Small intestine (tissue), 7 donors: ENCODE measurements around the gene TACSTD2. TPM values are rescaled to one million over a fixed set of nuclear protein-coding genes. Genes with fewer than 3 reads are reported as not detected.
"Not testable (repeated sequence)": the region's sequence is repeated elsewhere in the genome, so short reads cannot be mapped to it uniquely, and the experiment has no call there.

Experiments used
- DNase-seq, 2 donors: peaks; one replicate each; pipeline versions ENCODE4 v3.0.0 to v3.0.0-alpha.2; 2013
- FAIRE-seq: peaks from 2 replicates; lab custom pipeline; 2012; peaks lifted over from hg19 to GRCh38; lab: Jason Lieb, UNC
- H3K27ac ChIP-seq, 3 donors: one replicate each; pipeline ENCODE4 v1.5.1; 2013; ENCODE audit warnings: low read length in 2 of 3, mild to moderate bottlenecking in 2 of 3, control low read depth in 1 of 3, inconsistent platforms in 1 of 3, low read depth in 1 of 3, moderate library complexity in 1 of 3
- H3K27me3 ChIP-seq, 3 donors: one replicate each; pipeline ENCODE4 v1.6.1; 2013; ENCODE audit warnings: low read length in 3 of 3, inconsistent platforms in 1 of 3; ENCODE audit not compliant: control insufficient read depth in 3 of 3, insufficient read depth in 3 of 3
- H3K36me3 ChIP-seq, 3 donors: one replicate each; pipeline ENCODE4 v1.6.1; 2013; ENCODE audit warnings: low read length in 3 of 3, inconsistent platforms in 1 of 3, low read depth in 1 of 3, mild to moderate bottlenecking in 1 of 3, moderate library complexity in 1 of 3; ENCODE audit not compliant: control insufficient read depth in 3 of 3, insufficient read depth in 2 of 3
- H3K4me1 ChIP-seq, 3 donors: one replicate each; pipeline ENCODE4 v1.6.1; 2013; ENCODE audit warnings: low read length in 2 of 3, inconsistent platforms in 1 of 3, low read depth in 1 of 3, mild to moderate bottlenecking in 1 of 3, moderate library complexity in 1 of 3; ENCODE audit not compliant: control insufficient read depth in 3 of 3, insufficient read depth in 2 of 3
- H3K4me3 ChIP-seq, 3 donors: one replicate each; pipeline ENCODE4 v1.5.1; 2013; ENCODE audit warnings: low read length in 3 of 3, control low read depth in 1 of 3, inconsistent platforms in 1 of 3, low read depth in 1 of 3, mild to moderate bottlenecking in 1 of 3, moderate library complexity in 1 of 3
- H3K9me3 ChIP-seq, 2 donors: one replicate each; pipeline ENCODE4 v1.6.1; 2013; ENCODE audit warnings: low read depth in 1 of 2, low read length in 1 of 2; ENCODE audit not compliant: control insufficient read depth in 2 of 2, insufficient read depth in 1 of 2
- WGBS, 3 donors: extraction: QIAGEN DNeasy Blood & Tissue Kit; methylation state at CpG; one replicate each; pipeline ENCODE4 v1.1.7; 2013; 5-methylcytosine and 5-hydroxymethylcytosine counted together
- polyA plus RNA-seq, 4 donors: library from polyadenylated mRNA; stranded (reverse) in 3 of 4; unstranded in 1 of 4; fragments of 200-250 nt in 3 of 4; fragments of 120-200 nt in 1 of 4; gene quantifications; one replicate each; pipeline versions ENCODE4 v1.2.1 to v1.2.3, GENCODE V29; 2013
- donor health status: healthy with polysubstance abuse.
- donor health status: control.
- donor health status: control.
- donor health status: Bipolar disorder and iron deficiency.
- donor health status: healthy.

Gene TACSTD2
- polyA plus RNA-seq, 4 donors = 0.89 to 4.9 (median 1.2) TPM

DNA sequence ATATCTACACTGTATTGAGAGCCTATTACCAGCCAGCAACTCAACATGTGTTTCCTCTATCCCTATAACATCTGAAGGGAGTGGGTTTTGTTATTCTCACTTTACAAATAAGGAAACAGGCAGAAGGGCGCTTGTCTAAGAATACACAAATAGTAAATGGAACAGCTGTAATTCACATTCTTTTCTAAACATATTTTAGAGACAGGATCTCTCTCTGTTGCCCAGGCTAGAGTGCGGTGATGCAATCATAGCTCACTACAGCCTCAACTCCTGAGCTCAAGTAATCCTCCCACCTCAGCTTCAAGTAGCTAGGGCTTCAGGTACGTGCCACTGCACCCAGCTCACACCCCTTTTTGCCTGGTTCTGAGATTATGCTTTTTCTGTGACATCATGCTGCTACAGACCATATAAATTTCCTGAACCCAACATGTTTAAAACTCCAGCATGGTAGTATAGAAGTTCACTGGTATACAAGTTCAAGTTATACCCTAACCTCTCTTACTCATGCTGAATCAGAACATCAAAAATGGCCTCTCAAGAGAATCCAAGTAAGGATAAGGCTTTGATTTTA is 8.6 kb upstream of the TACSTD2 start:
- 37 to 55% (median 51%) methylated on average over 3 of the region's 3 CpGs for WGBS, 3 donors
- peaks cover 0 to 3% (median 0%) of the 10 kb centered on the region in 3 donors for H3K4me1 ChIP-seq
- H3K27me3 ChIP-seq = no peaks in the 10 kb centered on the region
- no peak overlapping the region for H3K4me3 ChIP-seq
- H3K9me3 ChIP-seq = no peaks in the 10 kb centered on the region
- H3K36me3 ChIP-seq = no peaks in the 10 kb centered on the region
- FAIRE-seq (no peak), DNase-seq (no peak)
- no peak overlapping the region for H3K27ac ChIP-seq

DNA sequence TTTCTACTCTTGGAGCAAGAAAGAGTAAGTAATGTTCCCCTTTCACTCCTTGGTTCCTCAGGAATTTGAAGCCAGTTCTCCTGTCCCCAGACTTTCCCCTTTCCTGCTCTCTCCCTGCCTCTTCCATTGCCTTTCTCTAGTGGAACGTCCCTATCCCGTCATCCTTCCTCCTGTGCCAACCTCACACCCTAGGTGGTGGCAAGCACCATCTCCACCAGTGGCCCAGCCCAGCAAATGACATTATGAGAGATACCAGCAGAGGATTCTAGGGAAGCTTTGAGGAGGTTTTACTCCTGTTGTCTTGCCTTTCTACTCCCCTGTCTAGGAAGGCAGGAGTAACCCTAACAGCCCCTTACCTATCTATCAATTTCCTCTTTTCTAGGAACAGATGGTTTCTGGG is 8.1 kb upstream of the TACSTD2 start:
- no peak overlapping the region for H3K4me3 ChIP-seq
- 37 to 60% (median 40%) methylated on average over 2 of the region's 2 CpGs for WGBS, 3 donors
- H3K36me3 ChIP-seq = no peaks in the 10 kb centered on the region
- H3K27ac ChIP-seq = no peak overlapping the region
- peaks cover 0 to 3% (median 0%) of the 10 kb centered on the region in 3 donors for H3K4me1 ChIP-seq
- H3K9me3 ChIP-seq = no peaks in the 10 kb centered on the region
- FAIRE-seq (no peak), DNase-seq (no peak)
- H3K27me3 ChIP-seq = peaks cover 0 to under 1% (median 0%) of the 10 kb centered on the region in 3 donors

DNA sequence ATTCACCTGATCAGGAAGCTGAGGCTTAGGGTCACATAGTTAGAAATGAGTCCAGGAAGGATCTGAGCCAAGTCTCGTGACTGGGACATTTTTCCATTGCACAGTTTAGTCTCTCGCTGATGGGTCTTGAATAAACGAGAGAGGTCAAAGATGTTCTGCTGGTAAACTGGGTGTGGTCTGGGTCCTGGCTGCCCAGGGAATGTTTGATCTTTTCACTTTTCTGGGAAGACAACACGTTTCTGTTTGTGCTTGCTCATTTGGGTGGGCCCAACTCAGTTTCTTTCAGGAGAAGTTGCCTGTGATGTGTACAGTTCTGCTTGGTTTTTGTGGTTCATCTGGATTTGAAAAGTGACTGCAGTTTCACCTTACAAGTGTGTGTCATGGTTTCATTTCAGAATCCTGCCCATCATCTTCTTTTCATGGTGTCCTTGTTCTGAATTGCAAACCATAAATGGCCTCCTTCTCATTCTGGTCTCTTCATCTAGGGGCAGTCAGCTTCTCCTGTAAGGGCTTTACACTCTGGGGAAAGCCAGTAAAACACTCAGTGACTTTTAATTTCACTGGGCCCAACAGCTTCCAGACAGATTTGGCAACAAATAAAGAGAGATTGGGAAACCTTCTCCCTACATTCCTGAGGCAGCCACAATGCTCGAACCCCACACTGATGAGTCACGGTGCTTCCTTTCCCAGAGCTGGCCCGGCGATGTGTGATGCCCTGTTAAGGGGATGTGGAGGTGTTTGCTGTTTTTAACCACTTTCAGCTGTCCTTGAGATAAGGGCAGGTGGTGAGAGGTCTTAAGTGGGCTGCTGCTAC is 7.2 kb upstream of the TACSTD2 start:
- Histone ChIP-seq H3K27ac (peak overlapping the region in 1 of 3 donors; percentile 7), H3K27me3 (peaks cover 0 to 3% (median 0%) of the 10 kb centered on the region in 3 donors), H3K4me1 (peaks cover 0 to 3% (median 0%) of the 10 kb centered on the region in 3 donors), H3K36me3 (no peaks in the 10 kb centered on the region), H3K9me3 (no peaks in the 10 kb centered on the region), H3K4me3 (no peak overlapping the region)
- FAIRE-seq = no peak
- 21 to 28% (median 23%) methylated on average over 8 of the region's 8 CpGs for WGBS, 3 donors
- no peak for DNase-seq

DNA sequence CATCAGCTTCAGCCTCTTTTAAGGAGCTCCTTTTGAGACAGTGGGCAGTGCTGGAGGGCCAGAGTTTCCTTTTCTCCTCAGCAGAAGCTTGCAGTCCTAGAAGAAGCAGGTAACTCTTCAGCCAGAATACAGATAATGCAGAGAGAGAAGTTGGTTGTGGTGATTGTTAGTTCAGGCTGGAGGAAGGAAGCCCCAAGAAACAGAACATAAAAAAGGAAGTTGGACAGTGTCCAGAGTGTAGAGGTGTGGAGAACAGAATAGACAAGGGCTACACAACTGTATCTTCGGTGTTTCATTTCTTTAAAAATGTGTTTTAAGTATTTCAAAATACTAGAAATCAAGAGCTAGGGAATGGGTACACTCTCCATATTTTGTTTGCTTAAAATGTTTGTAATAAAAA is 6.4 kb upstream of the TACSTD2 start:
- 61 to 71% (median 67%) methylated on average over 1 of the region's 1 CpG for WGBS, 3 donors
- H3K27me3 ChIP-seq = peaks cover 0 to 3% (median 0%) of the 10 kb centered on the region in 3 donors
- no peaks in the 10 kb centered on the region for H3K9me3 ChIP-seq
- no peak for FAIRE-seq
- no peak for DNase-seq
- H3K4me3 ChIP-seq = no peak overlapping the region
- peaks cover 0 to 3% (median 0%) of the 10 kb centered on the region in 3 donors for H3K4me1 ChIP-seq
- H3K27ac ChIP-seq = no peak overlapping the region
- H3K36me3 ChIP-seq = no peaks in the 10 kb centered on the region

DNA sequence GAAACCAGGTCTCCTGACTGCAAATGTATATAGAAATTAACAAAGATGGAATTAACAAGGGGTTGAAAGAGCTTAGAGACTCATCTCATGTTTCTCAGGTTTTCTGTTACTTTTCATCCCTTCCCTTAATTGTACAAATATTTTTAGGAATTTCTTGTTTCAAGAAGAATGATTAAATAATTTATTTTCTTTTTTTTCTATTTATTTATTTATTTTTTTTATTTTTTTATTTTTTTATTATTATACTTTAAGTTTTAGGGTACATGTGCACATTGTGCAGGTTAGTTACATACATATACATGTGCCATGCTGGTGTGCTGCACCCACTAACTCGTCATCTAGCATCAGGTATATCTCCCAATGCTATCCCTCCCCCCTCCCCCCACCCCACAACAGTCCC is 5.1 kb upstream of the TACSTD2 start:
- FAIRE-seq, H3K9me3 ChIP-seq: not testable (repeated sequence)
- WGBS, 3 donors = 67 to 100% (median 86%) methylated on average over 1 of the region's 1 CpG

DNA sequence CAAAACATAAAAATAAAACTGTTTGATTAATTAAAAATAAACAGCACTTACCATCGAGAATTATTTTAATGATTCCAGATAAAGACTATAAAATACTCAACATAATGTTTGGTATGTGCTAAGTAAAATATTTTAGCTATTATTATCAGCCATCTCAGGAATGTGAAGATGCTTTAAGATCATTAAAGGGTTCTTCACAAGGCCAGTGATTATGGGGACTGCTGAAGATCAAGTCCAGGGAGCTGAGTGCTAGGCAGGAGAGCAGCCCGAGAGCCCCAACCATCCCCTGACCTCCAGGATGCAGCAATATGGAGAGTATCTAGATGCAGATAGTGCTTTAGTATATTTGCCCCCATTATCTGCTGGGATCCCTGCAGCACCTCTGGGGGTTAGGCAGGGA is 4.6 kb upstream of the TACSTD2 start:
- WGBS, 3 donors = 75 to 85% (median 79%) methylated on average over 2 of the region's 2 CpGs
- no peak overlapping the region for H3K27ac ChIP-seq
- DNase-seq (no peak), FAIRE-seq (no peak)
- no peaks in the 10 kb centered on the region for H3K9me3 ChIP-seq
- H3K36me3 ChIP-seq = no peaks in the 10 kb centered on the region
- H3K4me3 ChIP-seq = no peak overlapping the region
- peaks cover 0 to 10% (median 7%) of the 10 kb centered on the region in 3 donors for H3K27me3 ChIP-seq
- peaks cover 0 to 8% (median 0%) of the 10 kb centered on the region in 3 donors for H3K4me1 ChIP-seq

More for the DNA sequence above, 5.1 kb upstream of the TACSTD2 start:
- H3K27ac ChIP-seq, H3K27me3 ChIP-seq, H3K36me3 ChIP-seq, H3K4me3 ChIP-seq, DNase-seq, H3K4me1 ChIP-seq: not testable (repeated sequence)

DNA sequence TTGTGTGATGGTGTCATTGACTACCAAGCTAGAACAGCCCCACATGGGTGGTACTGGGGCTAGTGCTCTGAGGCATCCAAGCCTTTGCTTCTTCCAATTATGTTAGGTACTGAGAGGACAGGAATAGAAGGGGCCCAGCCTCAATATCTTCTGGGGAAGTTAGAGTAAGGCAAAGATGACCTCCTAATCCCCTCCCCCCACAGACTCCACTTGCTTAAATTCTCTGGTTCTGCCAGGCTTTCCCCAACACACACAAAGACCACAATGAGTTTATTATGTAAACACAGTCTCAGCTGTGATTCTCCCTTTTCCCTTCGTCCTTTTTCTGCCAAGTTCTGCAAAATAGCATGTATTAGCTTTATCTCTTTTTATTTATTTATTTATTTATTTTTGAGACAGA is 3.1 kb upstream of the TACSTD2 start:
- Histone ChIP-seq H3K27me3 (peaks cover 0 to 23% (median 19%) of the 10 kb centered on the region in 3 donors), H3K27ac (no peak overlapping the region), H3K4me1 (peaks cover 0 to 8% (median 0%) of the 10 kb centered on the region in 3 donors), H3K4me3 (no peak overlapping the region), H3K36me3 (no peaks in the 10 kb centered on the region), H3K9me3 (no peaks in the 10 kb centered on the region)
- FAIRE-seq (no peak), DNase-seq (no peak)
- whole genome bisulfite sequencing, 3 donors = 37 to 67% (median 48%) methylated on average over 1 of the region's 1 CpG

DNA sequence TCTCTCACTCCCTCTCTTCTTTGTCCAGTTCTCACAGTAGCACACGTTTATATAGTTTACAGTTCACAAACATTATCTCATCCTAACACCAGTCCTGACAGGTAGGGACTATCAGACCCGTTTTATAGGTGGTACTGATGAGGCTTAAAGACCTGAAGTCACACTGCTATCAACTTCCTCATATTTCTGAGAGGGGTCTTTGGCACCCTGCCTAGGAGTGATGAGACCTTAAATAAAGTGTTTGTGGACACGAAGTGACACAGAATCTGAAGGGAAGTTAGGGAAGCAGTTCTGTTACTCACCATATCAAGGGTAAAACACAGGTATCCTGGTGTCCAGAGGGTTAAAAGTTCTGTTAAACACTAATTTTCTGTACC is 590 bp upstream of the TACSTD2 start:
- H3K9me3 ChIP-seq = no peaks in the 10 kb centered on the region
- H3K4me3 ChIP-seq = peak overlapping the region in 1 of 3 donors; percentile 22
- H3K27me3 ChIP-seq = peaks cover 0 to 28% (median 22%) of the 10 kb centered on the region in 3 donors
- 12 to 20% (median 12%) methylated on average over 3 of the region's 3 CpGs for WGBS, 3 donors
- DNase-seq (no peak), FAIRE-seq (no peak)
- H3K4me1 ChIP-seq = peaks cover 0 to 5% (median 0%) of the 10 kb centered on the region in 3 donors
- no peaks in the 10 kb centered on the region for H3K36me3 ChIP-seq
- no peak overlapping the region for H3K27ac ChIP-seq
